Medulla oblongata (tissue), 1 donor: Measurements from ENCODE around the gene C1orf167.
A peak's percentile ranks its signal among the peaks of the same experiment; 100 is the strongest.

Experiments used
- DNase-seq: peaks from one replicate; pipeline ENCODE4 v3.0.0-alpha.2; 2015; ENCODE audit errors: extremely low spot score

Gene C1orf167

DNA sequence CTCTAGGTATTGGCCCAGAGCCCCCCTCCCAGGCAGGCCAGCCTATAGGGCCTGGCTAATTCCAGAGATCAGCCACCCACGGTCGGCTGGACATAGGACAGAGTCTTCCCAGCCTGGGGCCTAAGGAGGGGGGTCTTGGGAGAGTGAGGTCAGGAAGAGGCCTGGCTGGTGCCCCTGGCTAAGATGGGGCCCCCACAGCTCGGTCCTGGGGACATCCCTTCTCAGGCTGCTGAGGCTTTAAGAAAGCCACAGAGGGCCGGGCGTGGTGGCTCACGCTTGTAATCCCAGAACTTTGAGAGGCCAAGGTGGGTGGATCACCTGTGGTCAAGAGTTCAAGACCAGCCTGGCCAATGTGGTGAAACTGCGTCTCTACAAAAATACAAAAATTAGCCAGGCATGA lies 2.5 kb downstream of the C1orf167 start:
- no peak for DNase-seq

GRCh38 chr1:11765661-11766428 lies 3.9 kb downstream of the C1orf167 start:
- DNase-seq, result no peak

GRCh38 chr1:11766429-11766776 lies 4.4 kb downstream of the C1orf167 start:
- no peak for DNase-seq

DNA sequence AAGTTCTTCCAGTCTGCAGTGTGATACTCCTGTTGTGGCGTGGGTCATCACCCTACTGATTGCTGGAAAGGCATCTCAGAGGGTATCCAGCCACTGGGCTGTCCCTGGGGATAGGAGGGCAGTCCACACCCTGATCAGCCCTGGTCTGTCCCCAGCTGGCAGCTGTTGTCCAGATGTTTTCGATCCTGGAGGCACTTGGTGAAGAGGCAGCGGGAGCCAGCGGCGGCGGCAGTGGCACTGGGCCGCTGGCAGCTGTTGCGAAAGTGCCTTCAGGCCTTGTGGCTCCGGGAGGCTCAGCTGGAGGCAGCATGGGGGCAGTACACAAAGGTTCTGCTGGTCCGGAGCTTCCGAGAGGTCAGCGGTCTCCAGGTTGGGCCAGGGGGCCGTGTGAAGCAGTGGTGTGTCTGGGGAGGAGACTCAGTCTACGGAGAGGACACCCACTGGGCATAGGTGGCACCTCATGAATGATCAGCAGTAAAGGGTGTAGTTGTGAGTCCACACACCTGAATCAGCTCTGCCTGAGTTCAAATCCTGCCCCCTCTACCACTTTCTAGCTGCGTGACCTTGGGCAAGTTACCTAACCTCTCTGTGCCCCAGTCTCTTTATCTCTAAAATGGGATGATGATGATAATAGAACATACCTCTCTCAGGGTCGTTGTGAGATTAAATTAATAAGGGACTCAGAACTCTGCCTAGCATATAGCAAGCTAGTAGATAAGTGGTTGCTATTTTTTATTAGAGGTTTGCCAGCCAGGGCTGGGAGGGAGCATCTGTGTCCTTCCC lies 6.1 kb downstream of the C1orf167 start:
- no peak for DNase-seq

- no peak for DNase-seq
Observed at GRCh38 chr1:11768821-11769220, 6.8 kb downstream of the C1orf167 start.

DNA sequence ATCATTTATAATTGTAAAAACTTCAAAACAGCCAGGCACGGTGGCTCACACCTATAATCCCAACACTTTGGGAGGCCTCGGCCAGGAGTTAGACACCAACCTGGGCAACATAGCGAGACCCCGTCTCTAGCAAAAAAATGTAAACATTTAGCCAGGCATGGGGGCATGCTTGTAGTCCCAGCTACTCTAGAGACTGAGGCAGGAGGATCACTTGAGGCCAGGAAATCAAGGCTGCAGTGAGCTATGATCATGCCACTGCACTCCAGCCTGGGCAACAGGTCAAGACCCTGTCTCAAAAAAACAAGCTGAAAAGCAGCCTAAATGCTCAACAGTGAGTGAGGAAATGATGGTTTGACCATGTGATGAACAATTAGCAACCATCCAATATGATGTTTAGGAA lies 7.3 kb downstream of the C1orf167 start:
- no peak for DNase-seq

- DNase-seq, result no peak
Observed at GRCh38 chr1:11770011-11770410, 8.0 kb downstream of the C1orf167 start.

DNA sequence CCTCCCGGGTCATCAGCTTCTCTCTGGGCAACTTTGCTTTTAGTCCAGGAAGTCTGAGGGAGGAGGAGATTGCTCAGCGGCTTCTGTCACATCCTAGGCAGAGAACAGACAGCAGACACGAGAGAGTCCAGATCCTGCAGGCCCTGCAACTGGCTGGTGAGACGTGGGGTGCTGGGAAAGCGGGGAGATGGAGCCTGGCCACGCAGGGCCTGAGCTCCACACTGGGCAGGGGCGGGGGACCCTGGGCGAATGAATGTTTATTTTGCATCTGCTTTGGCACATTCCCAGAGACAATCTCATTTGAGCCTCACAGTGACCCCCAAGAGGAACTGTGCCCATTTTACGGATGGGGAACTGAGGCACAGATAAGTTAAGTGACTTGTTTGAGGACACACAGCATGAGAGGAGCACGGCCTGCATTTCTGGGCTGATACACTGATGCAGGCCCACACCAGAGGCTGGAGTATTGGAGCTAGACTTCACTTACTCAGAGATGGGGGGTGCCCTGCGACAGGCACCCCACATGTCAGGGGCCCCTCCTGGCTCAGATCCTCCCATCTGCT lies 9.6 kb downstream of the C1orf167 start:
- no peak for DNase-seq

DNA sequence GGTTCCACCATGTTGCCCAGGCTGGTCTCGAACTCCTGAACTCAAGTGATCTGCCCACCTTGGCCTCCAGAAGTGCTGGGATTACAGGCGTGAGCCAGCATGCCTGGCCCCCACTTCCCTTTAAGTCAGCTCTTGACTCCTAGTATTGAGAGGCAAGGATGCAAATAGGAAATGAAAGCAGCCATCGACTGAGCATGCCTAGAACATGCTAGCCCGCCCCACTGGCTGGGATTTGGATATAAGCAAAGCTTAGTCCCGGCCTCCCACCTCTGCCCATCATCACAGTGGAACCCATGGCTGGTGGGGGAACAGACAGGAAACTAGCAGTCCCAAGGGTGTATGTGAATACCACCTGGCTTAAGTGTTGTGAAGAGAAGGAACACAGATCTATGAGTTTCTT lies 10.5 kb downstream of the C1orf167 start:
- DNase-seq, result no peak

GRCh38 chr1:11774753-11775152 lies 12.8 kb downstream of the C1orf167 start:
- DNase-seq, result no peak

GRCh38 chr1:11777658-11778322 lies 15.8 kb downstream of the C1orf167 start:
- no peak for DNase-seq

- DNase-seq, result no peak
Observed at GRCh38 chr1:11778336-11778735, 16.3 kb downstream of the C1orf167 start.

DNA sequence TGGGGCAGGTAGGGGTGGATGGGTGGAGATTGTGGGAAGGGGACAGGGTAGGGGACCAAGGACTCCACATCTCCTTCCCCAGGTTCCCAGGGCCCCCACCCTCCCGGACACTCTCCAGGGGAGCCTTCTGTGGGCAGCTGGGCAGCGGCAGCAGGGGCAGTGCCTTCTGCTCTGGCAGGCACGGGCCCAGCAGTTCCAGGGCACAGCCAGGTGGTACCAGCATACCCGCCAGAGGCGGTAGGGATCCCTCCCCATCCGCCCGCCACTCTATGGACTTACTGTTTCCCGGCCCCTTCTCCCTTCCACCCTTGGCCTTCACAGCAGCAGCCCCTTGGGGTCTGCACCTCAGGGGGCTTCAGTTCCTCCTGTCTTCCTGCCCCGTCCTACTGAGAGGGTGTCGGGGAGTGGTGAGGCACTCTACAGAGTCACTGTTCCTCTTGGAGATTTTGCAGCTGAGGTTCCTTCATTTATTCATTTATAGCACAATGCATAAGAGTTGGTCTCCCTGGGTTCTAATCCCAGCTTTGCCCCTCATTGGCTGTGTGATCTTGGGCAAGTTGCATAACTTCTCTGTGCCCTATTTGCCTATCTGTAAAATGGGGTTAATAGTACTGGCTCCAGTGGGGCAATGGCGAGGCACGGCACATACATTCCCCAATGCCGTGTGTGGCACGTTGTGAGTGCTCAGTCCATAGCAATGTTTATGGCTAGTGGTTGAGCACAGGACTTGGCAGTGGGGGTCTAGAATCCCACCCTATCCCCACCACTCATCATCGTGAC lies 17.0 kb downstream of the C1orf167 start:
- no peak for DNase-seq

- no peak for DNase-seq
Observed at GRCh38 chr1:11779715-11780379, 17.9 kb downstream of the C1orf167 start.

GRCh38 chr1:11780380-11781147 lies 18.6 kb downstream of the C1orf167 start:
- DNase-seq, result no peak

GRCh38 chr1:11781297-11781696 lies 19.3 kb downstream of the C1orf167 start:
- DNase-seq, result no peak

DNA sequence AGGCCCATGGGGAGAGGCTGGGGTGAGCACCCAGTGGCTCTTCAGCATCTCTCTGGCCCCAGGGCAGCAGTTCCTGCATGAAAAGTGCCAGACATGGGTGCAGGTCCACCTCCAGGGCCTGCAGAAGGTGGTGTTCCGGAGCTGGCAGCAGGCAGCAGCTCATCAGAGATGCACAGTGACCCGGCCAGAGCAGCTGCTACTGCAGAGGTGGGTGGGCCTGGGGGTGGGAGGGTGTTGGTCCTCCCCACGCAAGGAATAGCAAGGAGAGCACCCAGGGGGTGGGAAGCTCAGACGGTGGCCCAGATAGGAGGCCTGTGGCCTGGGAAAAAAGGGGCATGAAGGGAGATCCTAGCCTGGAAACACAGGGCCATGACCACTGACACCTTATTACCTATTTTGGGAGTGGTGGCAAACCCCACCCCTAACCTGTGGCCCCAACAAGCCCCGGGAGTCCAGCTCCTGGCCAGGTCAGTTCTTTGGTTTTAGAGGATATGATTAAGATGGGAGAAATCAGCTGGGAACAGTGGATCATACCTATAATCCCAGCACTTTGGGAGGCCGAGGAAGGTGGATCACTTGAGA lies 20.2 kb downstream of the C1orf167 start:
- DNase-seq, result no peak

GRCh38 chr1:11783556-11783955 lies 21.6 kb downstream of the C1orf167 start:
- no peak for DNase-seq

DNA sequence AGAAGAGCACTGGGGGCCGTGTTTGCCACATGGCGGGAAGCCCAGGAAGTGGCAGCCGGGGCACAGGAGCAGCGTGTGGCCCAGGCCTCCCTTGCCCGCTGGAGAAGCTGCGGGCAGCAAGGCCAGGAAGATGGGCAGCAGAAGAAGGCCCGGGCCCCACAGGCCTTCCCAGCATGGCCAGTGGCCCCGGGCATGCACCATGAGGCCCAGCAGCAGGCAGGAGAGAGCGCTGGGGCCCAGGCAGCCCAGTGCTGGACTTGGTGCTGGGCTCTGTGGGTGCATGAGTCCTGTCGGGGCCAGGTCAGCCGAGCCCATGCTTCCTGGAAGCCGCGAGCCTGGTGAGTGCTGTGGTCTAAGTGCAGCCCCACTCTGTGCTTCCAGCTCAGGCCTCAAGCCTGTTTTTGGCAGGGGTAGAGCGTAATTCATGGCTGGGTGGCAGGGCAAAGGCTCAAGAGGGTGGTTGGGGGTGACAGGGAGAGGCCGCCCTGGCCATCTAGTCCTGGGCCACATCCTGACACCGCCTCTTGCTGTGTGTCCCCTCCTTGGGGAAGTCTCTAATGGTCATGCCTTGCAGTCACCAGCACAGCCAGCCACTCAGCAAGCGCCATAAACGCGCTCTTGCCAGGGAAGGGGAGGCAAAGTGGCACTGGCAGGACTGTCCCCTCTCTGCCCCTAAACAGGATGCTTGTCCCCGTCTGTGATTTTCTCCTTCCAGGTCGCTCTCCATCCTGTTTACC lies 22.4 kb downstream of the C1orf167 start:
- DNase-seq, result peak; percentile 16
